ENCODE measurements around the gene AKAP9. TPM values are rescaled to one million over a fixed set of nuclear protein-coding genes. Genes with fewer than 3 reads are reported as not detected.

The AKAP9 gene
- total and polyA plus RNA-seq, 2 donors (not counting 3 experiments of a cell fraction or from before 2014, with no cell fraction given) = 9.5 to 51.6 TPM

- DNase-seq (ENCODE audit: low read depth, low spot score) = no peak
- no peaks in the 10 kb centered on the region for H4K20me1 ChIP-seq (replicated peaks; ENCODE audit: control insufficient read depth, extremely low read depth, insufficient read depth, low read length)
- no peak for FAIRE-seq
- ChIA-PET CTCF (no interaction called here), POLR2A (no interaction called here)
- no peak overlapping the region for H3K27ac ChIP-seq (ENCODE audit: insufficient read depth, low read depth, low read length)
- no peaks in the 10 kb centered on the region for H3K4me1 ChIP-seq (ENCODE audit: control insufficient read depth, extremely low read depth, insufficient read depth, low read length)
- intact Hi-C loops (cut with micrococcal nuclease) = no loop called here
- dilution Hi-C loops (cut with MboI; ENCODE audit: extremely low pct_ligation_motif_present, low sequenced_read_pairs) = no loop called here
- no peaks in the 10 kb centered on the region for H3K9me3 ChIP-seq (replicated peaks; ENCODE audit: control insufficient read depth, insufficient read depth, low read length)
- TF ChIP-seq JUN (IDR thresholded peaks at IDR 0.05; ENCODE audit: borderline replicate concordance, insufficient read depth, insufficient read length, low read depth) = no peak
- no peak for TF ChIP-seq POLR2A (IDR thresholded peaks at IDR 0.05; ENCODE audit: low read depth, low read length)
- no peak for TF ChIP-seq MYC (IDR thresholded peaks at IDR 0.05; ENCODE audit: low read depth, low read length)
- TF ChIP-seq, protein P1, sequence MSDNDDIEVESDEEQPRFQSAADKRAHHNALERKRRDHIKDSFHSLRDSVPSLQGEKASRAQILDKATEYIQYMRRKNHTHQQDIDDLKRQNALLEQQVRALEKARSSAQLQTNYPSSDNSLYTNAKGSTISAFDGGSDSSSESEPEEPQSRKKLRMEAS (IDR thresholded peaks at IDR 0.05; ENCODE audit: insufficient read depth, insufficient read length) = no peak
- TF ChIP-seq FOS (IDR thresholded peaks at IDR 0.05; ENCODE audit: borderline replicate concordance, insufficient read depth, low read length) = no peak
- TF ChIP-seq GATA2 (IDR thresholded peaks at IDR 0.05; ENCODE audit: insufficient read depth, insufficient read length, low read depth, low read length) = no peak
- no peak for TF ChIP-seq EZH2 (IDR thresholded peaks at IDR 0.05; ENCODE audit: borderline replicate concordance, low read depth, low read length, severe bottlenecking)
- no peak for TF ChIP-seq POLR2AphosphoS5 (IDR thresholded peaks at IDR 0.05; ENCODE audit: insufficient read depth, low read depth, low read length)
- TF ChIP-seq, protein P2, sequence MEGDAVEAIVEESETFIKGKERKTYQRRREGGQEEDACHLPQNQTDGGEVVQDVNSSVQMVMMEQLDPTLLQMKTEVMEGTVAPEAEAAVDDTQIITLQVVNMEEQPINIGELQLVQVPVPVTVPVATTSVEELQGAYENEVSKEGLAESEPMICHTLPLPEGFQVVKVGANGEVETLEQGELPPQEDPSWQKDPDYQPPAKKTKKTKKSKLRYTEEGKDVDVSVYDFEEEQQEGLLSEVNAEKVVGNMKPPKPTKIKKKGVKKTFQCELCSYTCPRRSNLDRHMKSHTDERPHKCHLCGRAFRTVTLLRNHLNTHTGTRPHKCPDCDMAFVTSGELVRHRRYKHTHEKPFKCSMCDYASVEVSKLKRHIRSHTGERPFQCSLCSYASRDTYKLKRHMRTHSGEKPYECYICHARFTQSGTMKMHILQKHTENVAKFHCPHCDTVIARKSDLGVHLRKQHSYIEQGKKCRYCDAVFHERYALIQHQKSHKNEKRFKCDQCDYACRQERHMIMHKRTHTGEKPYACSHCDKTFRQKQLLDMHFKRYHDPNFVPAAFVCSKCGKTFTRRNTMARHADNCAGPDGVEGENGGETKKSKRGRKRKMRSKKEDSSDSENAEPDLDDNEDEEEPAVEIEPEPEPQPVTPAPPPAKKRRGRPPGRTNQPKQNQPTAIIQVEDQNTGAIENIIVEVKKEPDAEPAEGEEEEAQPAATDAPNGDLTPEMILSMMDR (IDR thresholded peaks at IDR 0.05; ENCODE audit: extremely low read depth in 1 of 2, insufficient read depth in 1 of 2, low read depth in 1 of 2, low read length in 2 of 2) = no peak
- no peak overlapping the region for H3K9ac ChIP-seq (replicated peaks; ENCODE audit: extremely low read depth, insufficient read depth, low read length)
- H3K4me2 ChIP-seq (ENCODE audit: insufficient read depth, low read length) = no peak overlapping the region
- no peaks in the 10 kb centered on the region for H3K36me3 ChIP-seq (ENCODE audit: control insufficient read depth in 2 of 2, extremely low read depth in 1 of 2, insufficient read depth in 2 of 2, low read length in 2 of 2)
- no peaks in the 10 kb centered on the region for H3K9me1 ChIP-seq (replicated peaks; ENCODE audit: control insufficient read depth, extremely low read depth, insufficient read depth, low read length)
- H3K79me2 ChIP-seq (ENCODE audit: control insufficient read depth, insufficient read depth, low read length) = no peaks in the 10 kb centered on the region
- no TSS peak for BruUV-seq (replicated peaks)
- H2AFZ ChIP-seq (ENCODE audit: low read depth, low read length) = no peak overlapping the region
- H3K4me3 ChIP-seq (replicated peaks in 1 of 3; ENCODE audit: insufficient read depth in 1 of 3, low read depth in 1 of 3, low read length in 3 of 3) = no peak overlapping the region
- H3K27me3 ChIP-seq (ENCODE audit: control insufficient read depth in 2 of 2, insufficient read depth in 2 of 2, low read length in 2 of 2) = peaks cover 0 to 4% of the 10 kb centered on the region in 2 experiments
Measured at GRCh38 chr7:91922857-91923256, 17.8 kb upstream of the AKAP9 start.

All from endothelial cell of umbilical vein (primary cell).